Skeletal muscle cell (primary cell): ENCODE data around the gene CEMIP2.
"Not testable (repeated sequence)": the region's sequence is repeated elsewhere in the genome, so short reads cannot be mapped to it uniquely, and the experiment has no call there.

Experiments
- DNase-seq: peaks from one replicate; pipeline ENCODE4 v3.0.0-alpha.2; 2010; ENCODE audit warnings: low read depth
- H3K4me3 ChIP-seq: 2 replicates; pipeline ENCODE4 v1.5.1; 2011; ENCODE audit warnings: low read depth, mild to moderate bottlenecking, control low read depth, low read length, moderate library complexity

The CEMIP2 gene

DNA sequence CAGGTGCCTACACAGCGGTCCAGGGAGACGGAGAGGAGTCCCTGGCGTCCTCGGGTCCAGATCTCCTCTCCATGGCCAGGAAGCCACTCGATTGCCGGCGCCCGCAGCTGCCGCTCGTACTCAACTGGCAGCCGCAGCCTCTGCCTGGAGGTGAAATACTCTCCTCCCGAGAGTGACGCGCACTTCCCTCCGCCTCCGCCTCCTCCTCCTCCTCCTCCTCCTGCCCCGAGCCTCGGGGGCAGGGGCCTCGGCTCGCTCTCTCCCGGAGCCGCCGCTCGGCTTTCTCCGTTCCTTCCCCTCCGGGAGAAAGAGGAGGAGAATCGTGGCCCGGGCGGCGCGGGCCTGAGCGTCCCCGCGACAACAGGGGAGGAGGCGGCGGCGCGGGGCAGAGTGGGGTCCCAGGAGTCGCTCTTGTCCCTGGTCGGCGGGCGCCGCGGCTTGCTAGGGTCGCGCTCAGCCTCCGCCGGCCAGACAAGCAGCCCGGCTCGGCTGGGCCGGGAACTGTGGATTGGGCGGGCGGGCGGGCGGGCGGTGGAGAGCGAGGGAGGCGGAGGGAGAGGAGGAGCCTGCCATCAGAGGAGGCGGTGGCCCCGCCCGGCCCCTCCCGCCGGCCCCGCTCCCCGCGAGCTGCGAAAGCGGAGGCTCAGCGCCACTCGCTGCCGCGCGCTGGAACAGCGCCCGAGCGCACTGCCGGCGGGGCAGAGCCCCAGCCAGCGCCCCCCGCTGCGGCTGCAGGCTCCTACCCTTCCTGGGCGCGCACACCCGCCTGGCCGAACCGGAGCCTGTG, at the start of gene CEMIP2:
Gene CEMIP2 (minus strand): TSS at position 126 of the 787 bp plus-strand sequence. CDS start 18,140 bp downstream, outside the sequence.
- peak within 1 kb of the TSS; percentile 77 for H3K4me3 ChIP-seq
- DNase-seq, result peak; percentile 73

GRCh38 chr9:71816916-71817451, 48.7 kb upstream of the CEMIP2 start:
- no peak overlapping the region for H3K4me3 ChIP-seq
- no peak for DNase-seq

DNA sequence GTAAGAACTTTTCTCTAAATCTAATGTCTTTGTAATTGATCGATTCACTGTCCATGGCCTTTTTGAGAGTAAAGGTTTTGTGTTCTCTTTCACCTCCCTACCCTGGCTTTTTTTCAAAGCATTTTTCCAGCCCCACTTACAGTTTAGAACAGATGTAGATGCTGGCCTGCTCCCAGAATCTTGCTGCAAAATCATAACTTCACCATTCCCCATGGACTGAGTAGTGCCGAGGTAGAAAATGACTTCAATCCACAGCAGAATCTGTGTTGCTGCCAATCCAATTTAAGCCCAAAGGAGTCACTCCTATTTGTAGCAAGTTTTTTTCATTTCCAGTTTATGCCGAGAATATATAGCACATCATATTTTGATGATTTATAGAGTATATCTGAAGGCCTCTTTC, 46.5 kb upstream of the CEMIP2 start:
- no peak for DNase-seq
- no peak overlapping the region for H3K4me3 ChIP-seq

DNA sequence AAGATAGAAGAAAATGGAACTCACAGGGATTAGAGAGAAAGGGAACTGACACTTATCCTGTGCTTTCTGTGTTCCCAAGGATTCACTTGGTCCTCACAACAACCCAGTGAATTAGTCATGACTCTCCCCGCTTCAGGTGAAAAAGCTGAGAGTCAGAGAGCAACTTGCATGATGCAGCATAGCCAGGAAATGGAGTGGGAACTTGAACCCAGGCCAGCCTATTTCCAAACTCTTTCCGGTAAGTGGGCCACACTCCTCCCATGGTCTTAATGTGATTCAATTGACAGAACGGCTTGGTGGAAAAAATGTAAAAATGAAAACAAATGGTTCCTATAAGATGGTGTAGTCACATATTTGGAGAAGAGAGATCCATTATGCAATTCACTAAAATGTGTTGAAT, 45.9 kb upstream of the CEMIP2 start:
- peak; percentile 74 for DNase-seq

DNA sequence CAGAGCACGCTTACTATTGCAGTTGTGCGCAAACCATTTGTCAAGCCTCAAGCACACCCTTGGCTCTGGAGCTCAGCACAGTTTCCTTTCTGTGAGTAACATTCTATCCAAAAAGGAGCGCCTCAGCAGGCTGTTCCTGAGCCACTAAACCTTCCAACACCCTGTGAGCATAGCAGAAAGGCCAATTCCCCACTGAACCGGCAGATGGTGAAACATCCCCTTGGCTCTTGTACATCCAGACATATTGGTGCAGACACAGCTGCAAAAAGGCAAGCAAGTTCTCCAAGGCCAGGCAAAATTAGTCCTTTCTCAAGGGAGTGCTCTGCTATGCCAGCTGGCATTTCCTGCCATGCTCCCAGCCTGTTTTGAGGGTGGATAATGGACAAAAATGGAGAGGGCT, 44.1 kb upstream of the CEMIP2 start:
- H3K4me3 ChIP-seq, result no peak overlapping the region
- DNase-seq, result peak; percentile 60

More for the DNA sequence above, 45.9 kb upstream of the CEMIP2 start:
- H3K4me3 ChIP-seq, result no peak overlapping the region

- DNase-seq, result no peak
- no peak overlapping the region for H3K4me3 ChIP-seq
These were observed 39.8 kb upstream of the CEMIP2 start for GRCh38 chr9:71808068-71808467.

DNA sequence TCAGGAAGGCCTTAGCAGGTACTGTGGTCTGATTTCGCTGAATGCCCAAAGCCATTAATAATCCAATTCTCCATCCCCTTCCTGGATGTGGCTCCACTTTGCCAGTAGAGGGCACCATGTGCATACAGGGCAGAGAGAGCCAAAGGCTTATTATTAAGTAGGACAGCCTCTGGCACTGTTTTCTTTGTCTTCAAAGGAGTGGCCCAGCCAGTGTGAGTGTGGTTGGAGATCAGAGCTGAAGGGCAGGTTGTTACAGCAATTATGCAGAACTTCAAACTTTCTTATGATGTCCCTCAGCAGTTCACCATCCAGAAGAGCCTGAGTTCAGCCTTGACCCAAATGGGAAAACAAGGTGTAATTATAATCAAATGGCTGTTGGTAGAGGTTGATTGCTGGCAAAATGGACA, 38.6 kb upstream of the CEMIP2 start:
- peak; percentile 24 for DNase-seq
- H3K4me3 ChIP-seq, result no peak overlapping the region

GRCh38 chr9:71805096-71805495, 36.8 kb upstream of the CEMIP2 start:
- not testable (repeated sequence) for DNase-seq, H3K4me3 ChIP-seq

DNA sequence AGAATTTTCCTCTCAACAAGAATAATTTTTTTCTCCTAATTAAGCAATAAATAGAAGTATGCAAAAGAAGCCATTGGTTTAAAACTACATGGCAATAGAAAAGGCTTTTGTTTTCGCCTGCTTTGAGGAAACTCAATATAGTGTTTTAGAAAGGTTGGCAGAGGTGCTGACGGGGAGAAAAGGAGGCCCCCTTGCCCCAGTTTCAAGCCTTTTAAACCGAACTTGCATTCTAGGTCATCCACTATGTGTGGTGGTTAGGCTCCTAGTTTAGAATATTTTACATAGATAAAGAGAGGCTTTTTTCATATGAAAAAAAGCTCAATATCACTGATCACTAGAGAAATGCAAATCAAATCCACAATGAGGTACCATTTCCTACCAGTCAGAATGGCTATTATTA, 33.5 kb upstream of the CEMIP2 start:
- no peak for DNase-seq
- H3K4me3 ChIP-seq, result no peak overlapping the region

DNA sequence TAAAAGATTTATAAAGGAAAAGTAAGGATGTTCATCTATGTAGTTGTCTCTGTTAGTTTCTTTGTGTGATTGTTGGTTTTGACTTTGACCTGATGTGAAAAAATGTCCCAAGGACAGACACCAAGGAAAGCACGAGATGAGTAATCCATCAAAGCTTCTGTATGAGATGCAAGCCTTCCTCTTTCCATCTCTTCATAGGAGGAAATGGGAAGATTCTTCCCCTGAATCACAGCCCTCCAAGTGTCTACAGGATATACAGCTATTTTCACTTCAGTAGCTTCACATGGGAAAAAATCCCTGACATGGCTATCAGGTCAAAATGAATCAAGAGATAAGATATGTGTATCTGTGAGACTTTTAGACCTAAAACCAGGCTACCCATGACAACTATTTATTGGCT, 29.0 kb upstream of the CEMIP2 start:
- no peak overlapping the region for H3K4me3 ChIP-seq
- DNase-seq, result no peak

DNA sequence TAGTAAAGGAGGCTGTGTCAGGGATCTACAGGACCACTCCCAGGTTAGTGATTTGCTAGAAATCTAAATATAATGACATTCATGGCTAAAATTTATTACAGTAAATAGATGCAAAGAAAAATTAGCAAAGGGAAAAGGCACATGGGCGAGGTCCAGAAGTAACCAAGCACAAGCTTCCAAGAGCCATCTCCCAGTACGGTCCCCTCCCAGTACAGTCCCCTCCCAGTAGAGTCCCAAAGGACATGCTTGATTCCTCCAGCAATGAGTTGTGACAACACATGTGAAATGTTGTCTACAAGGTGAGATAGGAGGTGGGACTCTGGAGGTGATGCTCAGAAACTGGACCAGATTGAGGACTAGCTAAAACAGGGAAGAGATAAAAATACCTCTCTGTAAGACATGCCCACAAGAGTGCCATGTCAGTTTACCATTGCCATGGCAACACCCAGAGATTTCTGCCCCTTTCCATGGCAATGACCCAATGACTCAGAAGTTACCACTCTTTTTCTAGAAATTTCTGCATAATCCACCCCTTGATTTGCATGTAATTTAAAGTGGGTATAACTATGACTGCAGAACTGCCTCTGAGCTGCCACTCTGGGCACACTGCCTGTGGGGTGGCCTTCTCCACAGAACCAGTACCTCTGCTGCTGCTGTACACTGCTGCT, 27.9 kb upstream of the CEMIP2 start:
- no peak for DNase-seq

GRCh38 chr9:71795097-71795813, 26.9 kb upstream of the CEMIP2 start:
- no peak overlapping the region for H3K4me3 ChIP-seq
- DNase-seq, result no peak

More for the DNA sequence above, 27.9 kb upstream of the CEMIP2 start:
- no peak overlapping the region for H3K4me3 ChIP-seq

- no peak for DNase-seq
- H3K4me3 ChIP-seq, result no peak overlapping the region
These were observed 25.2 kb upstream of the CEMIP2 start for GRCh38 chr9:71793386-71794105.

DNA sequence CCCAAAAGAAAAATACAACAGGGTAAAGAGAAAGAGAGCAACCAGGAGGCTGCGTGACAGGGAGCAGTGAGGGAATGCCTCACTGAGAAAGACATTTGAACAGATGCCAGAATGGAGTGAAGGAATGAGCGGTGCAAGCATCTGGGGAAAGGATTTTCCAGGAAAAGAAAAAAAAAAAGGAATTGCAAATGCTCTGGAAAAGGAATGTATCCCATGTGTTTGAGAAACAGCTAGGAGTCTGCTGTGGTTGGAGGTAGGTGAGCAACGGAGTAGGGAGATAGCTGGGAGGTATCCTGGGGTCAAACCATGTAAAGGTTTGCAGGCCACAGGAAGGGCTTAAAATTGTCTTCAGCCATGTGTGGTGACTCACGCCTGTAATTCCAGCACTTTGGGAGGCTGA, 23.6 kb upstream of the CEMIP2 start:
- no peak for DNase-seq
- no peak overlapping the region for H3K4me3 ChIP-seq

- H3K4me3 ChIP-seq, result no peak overlapping the region
- no peak for DNase-seq
These were observed 22.0 kb upstream of the CEMIP2 start for GRCh38 chr9:71790296-71790695.

DNA sequence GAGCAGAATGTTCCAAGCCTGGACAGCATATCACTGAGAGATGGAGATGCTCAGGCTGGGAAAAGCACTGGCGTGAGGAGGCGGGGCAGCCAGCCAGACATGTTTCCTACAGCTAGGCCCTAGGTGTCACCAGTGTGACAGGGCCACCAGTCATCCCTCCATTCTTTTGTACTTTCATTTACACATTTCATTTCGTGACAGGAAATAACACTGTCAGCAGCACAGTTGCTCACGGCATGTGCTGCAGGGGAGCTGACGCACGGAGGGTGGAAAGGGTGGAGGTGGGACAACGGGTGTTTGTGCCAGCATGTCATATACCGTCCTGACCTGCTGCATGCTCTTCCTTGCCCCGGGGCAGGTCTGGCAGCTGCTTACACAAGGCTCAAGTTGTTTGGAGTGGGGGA, 14.8 kb upstream of the CEMIP2 start:
- no peak for DNase-seq
- H3K4me3 ChIP-seq, result no peak overlapping the region

GRCh38 chr9:71781391-71781790, 13.1 kb upstream of the CEMIP2 start:
- H3K4me3 ChIP-seq, result no peak overlapping the region
- no peak for DNase-seq

DNA sequence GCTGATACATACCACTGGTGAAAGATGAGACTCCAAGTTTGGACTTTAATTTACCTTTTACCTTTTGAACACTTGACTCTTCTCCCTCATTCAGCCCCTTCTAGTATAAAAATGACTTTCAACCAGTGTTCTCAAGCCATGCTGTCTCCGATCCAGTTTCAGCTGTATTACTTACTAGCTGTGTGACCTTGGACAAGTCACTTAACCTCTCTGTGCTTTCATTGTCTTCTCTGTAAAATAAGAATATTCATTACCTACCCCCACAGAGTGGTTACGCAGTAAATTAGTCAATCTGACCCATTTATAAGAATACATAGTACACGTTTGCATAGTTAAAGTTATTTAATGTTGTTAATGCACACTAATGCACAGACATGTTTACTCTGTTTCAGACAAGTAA, 12.6 kb upstream of the CEMIP2 start:
- DNase-seq, result no peak
- no peak overlapping the region for H3K4me3 ChIP-seq

- DNase-seq, result no peak
- no peak overlapping the region for H3K4me3 ChIP-seq
These were observed 9.8 kb upstream of the CEMIP2 start for GRCh38 chr9:71778085-71778484.
